Stimulated activated CD8-positive, alpha-beta memory T cell treated with anti-CD3 and anti-CD28 coated beads, Interleukin-2, amount 100 ng/mL, for 1 hour (primary cell): ENCODE measurements around the gene SNX30.
A peak's percentile ranks its signal among the peaks of the same experiment; 100 is the strongest.

Experiments
- DNase-seq, 2 donors: peaks; one replicate each; pipeline ENCODE4 v3.0.0-alpha.2; 2020; ENCODE audit warnings: low read depth in 2 of 2

Gene SNX30

GRCh38 chr9:112783551-112783954 lies 33.0 kb downstream of the SNX30 start:
- no peak for DNase-seq

- DNase-seq, result no peak
Observed at GRCh38 chr9:112784020-112784785, 33.6 kb downstream of the SNX30 start.

- no peak for DNase-seq
Observed at GRCh38 chr9:112785986-112786385, 35.4 kb downstream of the SNX30 start.

- DNase-seq, result no peak
Observed at GRCh38 chr9:112786829-112787520, 36.4 kb downstream of the SNX30 start.

GRCh38 chr9:112787978-112788377 lies 37.4 kb downstream of the SNX30 start:
- no peak for DNase-seq

- DNase-seq, result no peak
Observed at GRCh38 chr9:112789473-112789872, 38.9 kb downstream of the SNX30 start.

GRCh38 chr9:112789891-112790774 lies 39.6 kb downstream of the SNX30 start:
- DNase-seq, result no peak

- DNase-seq, result no peak
Observed at GRCh38 chr9:112792670-112793069, 42.1 kb downstream of the SNX30 start.

- DNase-seq, result peak; percentile 69 to 71
Observed at GRCh38 chr9:112793213-112793810, 42.8 kb downstream of the SNX30 start.

- no peak for DNase-seq
Observed at GRCh38 chr9:112794731-112795130, 44.2 kb downstream of the SNX30 start.

GRCh38 chr9:112795921-112796320 lies 45.4 kb downstream of the SNX30 start:
- DNase-seq, result no peak

GRCh38 chr9:112796485-112796884 lies 45.9 kb downstream of the SNX30 start:
- DNase-seq, result no peak

GRCh38 chr9:112809351-112809848 lies 58.8 kb downstream of the SNX30 start:
- no peak for DNase-seq

GRCh38 chr9:112809906-112810305 lies 59.3 kb downstream of the SNX30 start:
- no peak for DNase-seq

GRCh38 chr9:112810696-112811490 lies 60.3 kb downstream of the SNX30 start:
- no peak for DNase-seq

- DNase-seq, result no peak
Observed at GRCh38 chr9:112811518-112811917, 61.0 kb downstream of the SNX30 start.

GRCh38 chr9:112815868-112816267 lies 65.3 kb downstream of the SNX30 start:
- no peak for DNase-seq

- no peak for DNase-seq
Observed at GRCh38 chr9:112817860-112818203, 67.3 kb downstream of the SNX30 start.

GRCh38 chr9:112819635-112820496 lies 69.3 kb downstream of the SNX30 start:
- DNase-seq, result no peak

GRCh38 chr9:112820881-112821280 lies 70.3 kb downstream of the SNX30 start:
- no peak for DNase-seq
